Measurements from ENCODE around the gene PPFIA2.

Gene PPFIA2

DNA sequence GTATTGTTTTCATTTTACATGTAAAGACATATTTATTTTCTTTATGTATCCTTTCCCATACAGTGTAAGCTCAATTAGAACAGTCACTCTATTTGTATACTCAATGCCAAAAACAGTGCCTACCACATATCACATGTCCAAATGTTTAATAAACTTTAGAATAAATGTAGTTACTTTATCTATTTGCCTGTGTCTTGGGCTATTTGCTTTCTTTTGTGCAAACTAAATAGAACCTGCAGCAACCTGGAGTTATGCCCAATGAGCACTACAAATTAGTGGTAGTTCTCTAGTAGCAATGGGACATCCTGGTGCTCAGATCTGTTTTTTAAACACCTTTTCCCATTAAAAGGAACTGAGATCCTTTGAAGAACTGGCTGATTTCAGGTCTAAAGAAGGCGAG, 186.7 kb downstream of the PPFIA2 start:
- no peak for DNase-seq
- intact Hi-C loops (cut with DNase I): no loop called here

DNA sequence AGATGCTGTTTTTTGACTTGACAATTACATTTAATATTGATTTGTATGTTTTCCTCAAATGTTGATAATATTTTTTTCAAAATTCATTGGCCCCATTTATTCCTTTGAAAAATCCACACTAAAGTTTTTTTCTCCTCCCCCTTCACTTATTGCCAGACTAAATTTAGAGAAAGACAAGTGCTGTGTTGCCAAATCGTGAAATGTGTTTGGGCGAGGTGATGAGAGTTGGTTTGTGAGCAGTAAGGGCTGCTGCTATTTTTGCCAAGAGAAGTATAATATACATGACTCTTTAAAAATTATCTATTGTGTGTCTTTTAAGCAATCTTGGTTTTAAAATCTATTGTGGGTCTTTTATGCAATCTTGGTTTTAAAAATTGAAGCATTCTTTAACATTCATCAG, 188.9 kb downstream of the PPFIA2 start:
- DNase-seq: peak in 1 of 10 donors; percentile 73
- intact Hi-C loops (cut with DNase I): no loop called here

GRCh38 chr12:81564237-81564636, 194.9 kb downstream of the PPFIA2 start:
- no peak for DNase-seq
- intact Hi-C loops (cut with DNase I): no loop called here

GRCh38 chr12:81558031-81558430, 201.1 kb downstream of the PPFIA2 start:
- intact Hi-C loops (cut with DNase I): no loop called here
- no peak for DNase-seq

DNA sequence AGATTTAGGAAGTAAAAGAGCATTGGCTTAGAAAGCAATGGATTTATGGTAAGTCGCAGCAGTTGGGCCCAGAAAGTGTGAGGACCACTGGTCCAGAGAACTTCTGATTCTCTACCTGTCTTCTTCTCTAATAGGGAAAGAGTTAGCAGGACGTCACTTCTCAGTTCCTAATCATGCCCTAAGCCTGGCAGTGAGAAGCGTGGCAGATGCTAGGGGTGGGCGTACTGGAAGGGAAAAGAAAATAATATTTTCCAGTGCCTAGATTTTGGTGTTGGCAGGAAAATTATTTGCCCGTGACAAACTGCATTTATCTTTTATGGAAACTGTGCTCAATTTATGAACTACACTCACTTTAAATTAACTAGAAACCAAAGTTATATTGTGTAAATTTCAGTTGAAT, 212.3 kb downstream of the PPFIA2 start:
- intact Hi-C loops (cut with DNase I): no loop called here
- DNase-seq: peak in 4 of 10 donors; percentile 9 to 75 (median 41)

DNA sequence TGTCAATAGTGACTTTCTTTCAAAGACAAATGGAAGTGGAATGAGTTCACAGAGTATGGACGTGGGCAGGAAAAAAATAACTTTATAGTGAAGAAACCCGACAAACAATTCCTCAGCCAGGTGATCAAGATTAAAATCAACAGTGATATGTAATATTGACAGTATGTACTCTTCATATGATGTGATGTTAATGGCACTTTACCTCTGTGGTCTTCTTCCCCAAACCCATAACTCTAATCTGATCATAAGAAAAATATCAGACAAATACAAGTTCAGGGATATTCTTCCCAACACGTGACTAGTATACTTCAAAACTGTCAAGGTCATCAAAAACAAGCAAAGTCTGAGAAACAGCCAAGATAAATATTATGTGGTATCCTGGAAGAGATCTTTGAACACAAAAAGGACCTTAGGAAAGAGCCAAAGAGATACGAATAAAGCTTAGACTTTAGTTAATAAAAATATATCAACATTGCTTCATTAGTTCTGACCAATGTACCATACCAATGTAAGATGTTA, 215.5 kb downstream of the PPFIA2 start:
- no peak for DNase-seq
- intact Hi-C loops (cut with DNase I): no loop called here

- intact Hi-C loops (cut with DNase I): no loop called here
Observed at GRCh38 chr12:81542065-81543010, 216.8 kb downstream of the PPFIA2 start.

DNA sequence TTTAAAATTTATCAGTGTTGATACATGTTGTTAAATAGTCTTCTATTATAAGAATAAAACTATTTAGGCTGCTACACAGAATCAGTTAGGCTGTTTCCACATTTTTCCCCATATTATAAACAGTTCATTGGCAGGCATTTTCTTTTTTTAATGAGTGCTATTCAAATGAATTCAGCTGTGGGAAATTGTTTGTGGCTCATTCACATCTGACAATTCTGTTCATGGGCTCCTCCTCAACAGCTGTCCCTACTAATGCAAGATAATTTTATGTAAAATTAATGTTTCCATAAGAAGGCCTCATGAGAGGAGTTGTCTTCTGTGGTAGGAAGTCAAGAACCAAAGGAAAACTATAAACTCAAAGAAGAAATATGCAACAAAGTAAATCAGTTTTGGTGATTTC, 218.0 kb downstream of the PPFIA2 start:
- no peak for DNase-seq
- intact Hi-C loops (cut with DNase I): no loop called here

More at GRCh38 chr12:81542065-81543010, 216.8 kb downstream of the PPFIA2 start:
- DNase-seq: no peak

DNA sequence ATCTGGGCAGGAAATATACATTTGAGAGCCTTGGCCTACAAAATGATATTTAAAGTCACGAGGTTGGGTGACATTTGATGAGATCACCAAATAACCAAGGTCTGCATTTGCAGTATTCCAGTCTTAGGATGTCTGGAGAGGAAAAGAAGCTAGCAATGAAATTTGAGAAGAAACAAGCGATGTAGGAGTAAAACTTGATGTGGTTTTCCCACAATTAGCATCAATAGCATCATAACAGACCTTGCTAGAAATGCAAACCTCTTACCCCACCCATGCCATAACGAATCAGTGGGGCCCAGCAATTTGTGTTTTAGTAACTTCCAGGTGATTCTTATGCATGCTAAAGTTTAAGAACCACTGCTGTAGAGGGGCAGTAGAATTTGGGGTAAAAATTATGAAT, 219.9 kb downstream of the PPFIA2 start:
- intact Hi-C loops (cut with DNase I): no loop called here
- no peak for DNase-seq

GRCh38 chr12:81533054-81533453, 226.1 kb downstream of the PPFIA2 start:
- intact Hi-C loops (cut with DNase I): no loop called here
- DNase-seq: no peak

- intact Hi-C loops (cut with DNase I): no loop called here
- no peak for DNase-seq
Observed at GRCh38 chr12:81530352-81530751, 228.8 kb downstream of the PPFIA2 start.

DNA sequence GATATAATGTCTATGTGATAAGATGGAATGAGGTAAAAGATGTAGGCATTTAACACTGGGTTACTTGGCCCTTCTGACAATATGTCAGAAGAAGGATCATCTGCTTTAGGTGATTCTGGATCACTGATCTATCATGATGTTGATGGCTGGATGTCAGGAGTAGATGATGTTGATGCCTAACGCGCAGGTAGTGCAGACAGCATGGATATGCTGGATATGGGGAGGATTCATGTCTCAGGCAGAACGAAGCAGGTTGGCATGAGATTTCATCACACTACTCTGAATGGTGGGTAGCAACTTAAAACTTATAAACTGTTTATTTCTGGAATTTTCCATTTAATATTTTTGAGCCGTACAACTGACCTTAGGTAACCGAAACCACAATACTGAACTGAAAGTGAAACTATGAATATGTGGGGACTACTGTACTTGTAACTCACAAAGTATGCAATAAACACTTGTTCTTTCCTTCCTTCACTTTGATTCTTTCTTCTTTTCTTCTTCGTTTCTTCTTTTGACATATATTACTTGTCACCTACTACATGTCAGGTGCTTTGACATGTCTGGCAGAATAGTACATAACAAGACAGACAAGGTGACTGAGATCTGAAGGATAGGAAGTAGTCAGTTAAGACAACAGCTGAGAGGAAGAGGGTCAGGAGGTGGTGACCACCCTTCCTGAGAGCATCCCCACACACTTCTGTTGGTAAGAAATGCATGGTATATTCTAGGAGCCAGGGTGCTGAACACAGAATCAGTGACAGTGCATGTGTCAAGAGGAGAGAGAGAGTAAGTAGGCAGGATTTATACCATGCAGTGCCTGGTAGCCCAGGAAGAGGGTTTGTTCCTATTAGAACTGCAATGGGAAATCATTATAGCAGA, 238.8 kb downstream of the PPFIA2 start:
- DNase-seq: no peak
- intact Hi-C loops (cut with DNase I): no loop called here

GRCh38 chr12:81518638-81519037, 240.5 kb downstream of the PPFIA2 start:
- intact Hi-C loops (cut with DNase I): no loop called here
- no peak for DNase-seq

DNA sequence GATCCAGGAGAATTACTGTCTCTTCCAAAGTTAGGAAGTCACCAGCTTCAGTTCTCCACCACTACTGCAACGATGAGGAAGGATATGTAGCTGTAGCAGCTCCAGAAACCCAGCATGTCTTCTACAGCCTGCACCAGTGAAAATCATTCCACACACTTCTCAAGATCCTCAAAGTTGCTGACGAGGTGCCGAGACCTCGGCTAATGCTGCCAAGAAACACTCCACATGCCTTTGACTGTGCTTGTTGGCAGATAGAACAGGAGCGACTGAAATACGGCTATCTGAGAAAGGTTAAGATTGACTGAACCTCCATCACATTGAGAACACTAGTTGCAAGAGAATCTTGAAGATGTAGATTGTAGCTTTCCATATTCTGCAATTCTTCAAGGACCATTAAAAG, 241.9 kb downstream of the PPFIA2 start:
- no peak for DNase-seq
- intact Hi-C loops (cut with DNase I): no loop called here

GRCh38 chr12:81502912-81503695, 256.0 kb downstream of the PPFIA2 start:
- intact Hi-C loops (cut with DNase I): no loop called here
- no peak for DNase-seq

GRCh38 chr12:81500788-81501187, 258.4 kb downstream of the PPFIA2 start:
- intact Hi-C loops (cut with DNase I): no loop called here
- no peak for DNase-seq

DNA sequence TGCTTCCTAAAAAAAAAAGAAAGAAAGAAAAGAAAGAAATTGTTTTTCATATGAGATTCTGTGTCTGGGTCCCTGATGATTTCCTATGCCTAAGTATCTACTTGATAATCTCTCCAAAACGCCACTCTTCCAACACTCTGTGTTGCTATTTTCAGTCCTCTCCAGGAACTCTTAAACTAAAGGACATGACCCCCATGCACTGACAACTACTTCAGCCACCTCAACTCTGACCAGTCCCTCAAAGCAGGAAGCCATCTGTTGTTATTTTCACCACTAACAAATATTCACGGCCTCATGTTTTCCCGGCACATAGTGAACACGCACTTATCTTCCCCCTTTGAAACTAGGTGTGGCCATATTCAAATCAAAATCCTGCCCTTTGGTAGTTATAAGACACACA, 259.3 kb downstream of the PPFIA2 start:
- intact Hi-C loops (cut with DNase I): no loop called here
- no peak for DNase-seq

- intact Hi-C loops (cut with DNase I): no loop called here
- no peak for DNase-seq
Observed at GRCh38 chr12:81492131-81492720, 266.9 kb downstream of the PPFIA2 start.

GRCh38 chr12:81472934-81473333, 286.2 kb downstream of the PPFIA2 start:
- peak in 2 of 10 donors; percentile 45 to 53 for DNase-seq
- intact Hi-C loops (cut with DNase I): no loop called here

DNA sequence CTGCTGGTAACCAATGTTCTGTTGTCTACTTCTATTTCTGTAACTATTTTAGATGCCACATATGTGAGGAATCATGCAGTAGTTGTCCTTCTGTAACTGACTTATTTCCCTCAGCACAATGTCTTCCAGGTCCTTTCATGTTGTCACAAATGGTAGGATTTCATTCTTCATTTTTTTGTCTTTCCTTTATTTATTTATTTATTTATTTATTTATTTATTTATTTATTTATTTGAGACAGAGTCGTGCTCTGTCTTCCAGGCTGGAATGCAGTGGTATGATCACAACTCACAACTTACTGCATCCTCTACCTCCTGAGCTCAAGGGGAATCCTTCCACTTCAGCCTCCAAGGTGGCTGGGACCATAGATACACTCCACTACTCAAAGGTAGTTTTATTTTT, 288.2 kb downstream of the PPFIA2 start:
- no peak for DNase-seq
- intact Hi-C loops (cut with DNase I): no loop called here

Measured in posterior cingulate gyrus (tissue), 11 donors.